A673 (cell line): ENCODE measurements around the gene SLC22A17.

ENCODE experiments used
- EZH2 ChIP-seq: fragments of 200-600 bp; sonication (generic); IDR thresholded peaks from 2 replicates; pipeline ENCODE4 v1.6.1; 2017; ENCODE audit warnings: borderline replicate concordance, low read depth, mild to moderate bottlenecking, mixed read lengths, antibody characterized with exemption, low read length; ENCODE audit not compliant: poor library complexity, severe bottlenecking
- TF ChIP-seq, protein P1 (sequence below): fragments of 300-800, 200-600 bp; sonication (generic); conservative IDR thresholded peaks from 2 replicates; pipeline ENCODE4 v1.5.1; 2017; ENCODE audit warnings: low read depth, mild to moderate bottlenecking, antibody characterized with exemption, low read length, moderate library complexity, mixed read lengths

GRCh38 chr14:23387916-23388882, 35.5 kb upstream of the SLC22A17 start:
- TF ChIP-seq, protein P1, sequence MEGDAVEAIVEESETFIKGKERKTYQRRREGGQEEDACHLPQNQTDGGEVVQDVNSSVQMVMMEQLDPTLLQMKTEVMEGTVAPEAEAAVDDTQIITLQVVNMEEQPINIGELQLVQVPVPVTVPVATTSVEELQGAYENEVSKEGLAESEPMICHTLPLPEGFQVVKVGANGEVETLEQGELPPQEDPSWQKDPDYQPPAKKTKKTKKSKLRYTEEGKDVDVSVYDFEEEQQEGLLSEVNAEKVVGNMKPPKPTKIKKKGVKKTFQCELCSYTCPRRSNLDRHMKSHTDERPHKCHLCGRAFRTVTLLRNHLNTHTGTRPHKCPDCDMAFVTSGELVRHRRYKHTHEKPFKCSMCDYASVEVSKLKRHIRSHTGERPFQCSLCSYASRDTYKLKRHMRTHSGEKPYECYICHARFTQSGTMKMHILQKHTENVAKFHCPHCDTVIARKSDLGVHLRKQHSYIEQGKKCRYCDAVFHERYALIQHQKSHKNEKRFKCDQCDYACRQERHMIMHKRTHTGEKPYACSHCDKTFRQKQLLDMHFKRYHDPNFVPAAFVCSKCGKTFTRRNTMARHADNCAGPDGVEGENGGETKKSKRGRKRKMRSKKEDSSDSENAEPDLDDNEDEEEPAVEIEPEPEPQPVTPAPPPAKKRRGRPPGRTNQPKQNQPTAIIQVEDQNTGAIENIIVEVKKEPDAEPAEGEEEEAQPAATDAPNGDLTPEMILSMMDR = no peak
- no peak for TF ChIP-seq EZH2
